ENCODE measurements around the gene KCNG2. TPM values are rescaled to one million over a fixed set of nuclear protein-coding genes. Genes with fewer than 3 reads are reported as not detected.
A peak's percentile ranks its signal among the peaks of the same experiment; 100 is the strongest.

KCNG2 gene
- total RNA-seq, 1 donor from 2014 or later: 0.46 TPM

GRCh38 chr18:79796531-79797405 lies 970 bp upstream of the KCNG2 start:
- peak; percentile 57 for DNase-seq

GRCh38 chr18:79798346-79798998 lies 734 bp downstream of the KCNG2 start:
- Histone ChIP-seq H3K4me1 (peaks cover 10% of the 10 kb centered on the region), H3K27me3 (peaks cover 53% of the 10 kb centered on the region), H3K4me3 (peak overlapping the region; percentile 26), H3K27ac (no peak overlapping the region), H3K9me3 (no peaks in the 10 kb centered on the region), H3K36me3 (no peaks in the 10 kb centered on the region)
- DNase-seq: peak; percentile 63
- no peak for TF ChIP-seq CTCF (IDR thresholded peaks at IDR 0.05)
- intact Hi-C loops (cut with DNase I): no loop called here
- ATAC-seq: no peak

More at GRCh38 chr18:79796531-79797405, 970 bp upstream of the KCNG2 start:
- ATAC-seq: no peak
- intact Hi-C loops (cut with DNase I): no loop called here
- no peaks in the 10 kb centered on the region for H3K9me3 ChIP-seq
- no peak overlapping the region for H3K4me3 ChIP-seq
- no peak for TF ChIP-seq CTCF (IDR thresholded peaks at IDR 0.05)
- no peaks in the 10 kb centered on the region for H3K36me3 ChIP-seq
- peaks cover 19% of the 10 kb centered on the region for H3K4me1 ChIP-seq
- H3K27me3 ChIP-seq: peaks cover 59% of the 10 kb centered on the region
- H3K27ac ChIP-seq: no peak overlapping the region

GRCh38 chr18:79798999-79799370 lies 1.2 kb downstream of the KCNG2 start:
- TF ChIP-seq CTCF (IDR thresholded peaks at IDR 0.05): no peak
- DNase-seq (peak; percentile 44), ATAC-seq (no peak)
- Histone ChIP-seq H3K36me3 (no peaks in the 10 kb centered on the region), H3K4me1 (peaks cover 10% of the 10 kb centered on the region), H3K9me3 (no peaks in the 10 kb centered on the region), H3K4me3 (peak overlapping the region; percentile 26), H3K27ac (no peak overlapping the region), H3K27me3 (peaks cover 53% of the 10 kb centered on the region)
- intact Hi-C loops (cut with DNase I): no loop called here

GRCh38 chr18:79799619-79800370 lies 2.1 kb downstream of the KCNG2 start:
- H3K4me1 ChIP-seq: peaks cover 10% of the 10 kb centered on the region
- ATAC-seq: no peak
- no peak for TF ChIP-seq CTCF (IDR thresholded peaks at IDR 0.05)
- H3K27me3 ChIP-seq: peaks cover 53% of the 10 kb centered on the region
- H3K9me3 ChIP-seq: no peaks in the 10 kb centered on the region
- no peak overlapping the region for H3K4me3 ChIP-seq
- H3K27ac ChIP-seq: no peak overlapping the region
- peak; percentile 60 for DNase-seq
- intact Hi-C loops (cut with DNase I): no loop called here
- H3K36me3 ChIP-seq: no peaks in the 10 kb centered on the region

GRCh38 chr18:79800371-79801180 lies 2.8 kb downstream of the KCNG2 start:
- Histone ChIP-seq H3K27me3 (peaks cover 53% of the 10 kb centered on the region), H3K36me3 (no peaks in the 10 kb centered on the region), H3K4me3 (no peak overlapping the region), H3K4me1 (peaks cover 10% of the 10 kb centered on the region), H3K9me3 (no peaks in the 10 kb centered on the region), H3K27ac (no peak overlapping the region)
- intact Hi-C loops (cut with DNase I): no loop called here
- no peak for ATAC-seq
- peak; percentile 63 for DNase-seq
- no peak for TF ChIP-seq CTCF (IDR thresholded peaks at IDR 0.05)
